Psoas muscle (tissue), 8 donors: ENCODE results near the gene USP27X. TPM values are rescaled to one million over a fixed set of nuclear protein-coding genes. Genes with fewer than 3 reads are reported as not detected.

Source experiments
- ATAC-seq, 4 donors: fragments of 200-7000 bp; cut with Tn5 transposase; one replicate each; pipeline ENCODE4 v1.9.1; 2020; ENCODE audit warnings: moderate library complexity in 3 of 4, mild to moderate bottlenecking in 2 of 4
- DNase-seq, 2 donors: peaks; one replicate each; pipeline ENCODE4 v3.0.0-alpha.2; 2020
- H3K27ac ChIP-seq: fragments of 200-600 bp; one replicate; pipeline ENCODE4 v1.8.0; 2022
- H3K27me3 ChIP-seq, 3 donors: fragments of 200-600 bp in 1 of 3; one replicate each; pipeline versions ENCODE4 v1.6.1 to v1.8.0; 2013 to 2022; ENCODE audit warnings: low read length in 2 of 3, mild to moderate bottlenecking in 2 of 3, moderate library complexity in 1 of 3; ENCODE audit not compliant: insufficient read depth in 3 of 3
- H3K36me3 ChIP-seq, 2 donors: fragments of 200-600 bp in 1 of 2; one replicate each; pipeline versions ENCODE4 v1.6.1 to v1.8.0; 2013 to 2022; ENCODE audit warnings: low read depth in 1 of 2, mild to moderate bottlenecking in 1 of 2, moderate library complexity in 1 of 2; ENCODE audit not compliant: insufficient read depth in 1 of 2
- H3K4me1 ChIP-seq: fragments of 200-600 bp; one replicate; pipeline ENCODE4 v1.8.0; 2022
- H3K4me3 ChIP-seq: fragments of 200-600 bp; one replicate; pipeline ENCODE4 v1.8.0; 2022; ENCODE audit warnings: mild to moderate bottlenecking
- H3K9me3 ChIP-seq: fragments of 200-600 bp; one replicate; pipeline ENCODE4 v1.8.0; 2022
- WGBS, 3 donors: extraction: QIAGEN DNeasy Blood & Tissue Kit; methylation state at CpG; one replicate each; pipeline versions ENCODE4 v1.1.6 to v1.1.7; 2013; 5-methylcytosine and 5-hydroxymethylcytosine counted together
- intact Hi-C, 2 donors: fragments of 100-400 bp; cut with DNase I; formaldehyde crosslinking; loops; one replicate each; pipeline versions ENCODE4 v1.11.0 to v1.14.2; 2022
- polyA plus RNA-seq, 3 donors: library from polyadenylated mRNA; stranded (reverse); fragments of 200-250 nt; gene quantifications; one replicate each; pipeline ENCODE4 v1.2.3, GENCODE V29; 2013
- total RNA-seq, 4 donors: library from RNA; stranded (reverse); fragmentation: NEBNext Ultra II Directional in 2 of 4; extraction: Animal tissue kit (Norgen Biotek cat#: 25700) in 2 of 4; gene quantifications; one replicate each; pipeline versions ENCODE4 v1.2.1 to v1.2.4, GENCODE V29; 2021 to 2023
- TF ChIP-seq, protein P1 (sequence below): fragments of 200-600 bp; IDR thresholded peaks from one replicate; pipeline ENCODE4 v1.8.0; 2022; ENCODE audit warnings: antibody characterized with exemption
- donor health status: healthy with polysubstance abuse.
- donor health status: DM: no; HTN: no; CAD: no; lungs with moderate emphysema.
- donor health status: Bipolar disorder and iron deficiency.
- donor health status: healthy.
- donor health status: DM: yes; HTN: yes; CAD: no.
- donor health status: DM: no; HTN: no; CAD: no.
- donor health status: DM: no; HTN: no; CAD: no.
- donor health status: DM: yes; HTN: yes; CAD: no.

The USP27X gene
- total and polyA plus RNA-seq, 7 donors: 1.5 to 4.3 (median 2.3) TPM

DNA sequence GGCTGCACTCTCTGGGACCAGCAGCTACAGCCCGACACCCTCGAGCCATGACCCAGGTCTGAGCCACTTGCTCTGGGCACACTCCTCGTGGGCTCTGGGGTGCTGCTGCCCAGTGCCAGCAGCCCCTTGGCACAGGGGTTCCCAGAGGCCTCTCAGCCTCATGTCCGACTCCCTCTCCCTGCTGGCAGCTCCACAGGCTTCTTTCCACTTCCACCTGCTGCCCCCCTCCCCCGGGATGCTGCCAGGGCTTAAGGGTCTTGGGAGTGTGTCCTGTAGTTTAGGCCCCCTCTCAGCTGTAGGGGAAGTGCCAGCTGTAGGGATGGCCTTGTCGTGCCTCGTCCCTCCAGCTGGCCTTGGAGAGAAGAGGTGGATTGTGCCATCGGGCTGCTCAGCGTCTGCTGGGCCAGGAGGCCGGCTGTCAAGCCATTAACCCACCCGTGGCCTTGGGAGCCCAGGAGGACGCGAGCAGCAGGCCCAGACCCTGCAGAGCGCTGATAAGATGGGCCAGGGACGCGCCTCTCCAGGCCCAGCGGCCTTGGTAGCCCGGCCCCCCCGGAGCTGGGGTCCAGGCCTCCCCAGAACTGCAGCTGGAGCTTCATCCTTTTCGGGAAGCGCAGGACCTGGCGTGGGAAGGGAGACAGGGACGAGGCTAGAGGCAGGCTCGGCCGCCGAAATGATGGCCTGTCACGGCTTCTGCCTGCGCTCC, 1.0 kb upstream of the USP27X start:
- DNase-seq (no peak), ATAC-seq (peak; percentile 10 to 52 (median 40))
- TF ChIP-seq, protein P1, sequence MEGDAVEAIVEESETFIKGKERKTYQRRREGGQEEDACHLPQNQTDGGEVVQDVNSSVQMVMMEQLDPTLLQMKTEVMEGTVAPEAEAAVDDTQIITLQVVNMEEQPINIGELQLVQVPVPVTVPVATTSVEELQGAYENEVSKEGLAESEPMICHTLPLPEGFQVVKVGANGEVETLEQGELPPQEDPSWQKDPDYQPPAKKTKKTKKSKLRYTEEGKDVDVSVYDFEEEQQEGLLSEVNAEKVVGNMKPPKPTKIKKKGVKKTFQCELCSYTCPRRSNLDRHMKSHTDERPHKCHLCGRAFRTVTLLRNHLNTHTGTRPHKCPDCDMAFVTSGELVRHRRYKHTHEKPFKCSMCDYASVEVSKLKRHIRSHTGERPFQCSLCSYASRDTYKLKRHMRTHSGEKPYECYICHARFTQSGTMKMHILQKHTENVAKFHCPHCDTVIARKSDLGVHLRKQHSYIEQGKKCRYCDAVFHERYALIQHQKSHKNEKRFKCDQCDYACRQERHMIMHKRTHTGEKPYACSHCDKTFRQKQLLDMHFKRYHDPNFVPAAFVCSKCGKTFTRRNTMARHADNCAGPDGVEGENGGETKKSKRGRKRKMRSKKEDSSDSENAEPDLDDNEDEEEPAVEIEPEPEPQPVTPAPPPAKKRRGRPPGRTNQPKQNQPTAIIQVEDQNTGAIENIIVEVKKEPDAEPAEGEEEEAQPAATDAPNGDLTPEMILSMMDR: no peak
- no peaks in the 10 kb centered on the region for H3K4me1 ChIP-seq
- H3K36me3 ChIP-seq: no peaks in the 10 kb centered on the region
- H3K9me3 ChIP-seq: no peaks in the 10 kb centered on the region
- intact Hi-C loops: no loop called here
- H3K27me3 ChIP-seq: peaks cover 0 to 5% (median 0%) of the 10 kb centered on the region in 3 donors
- H3K27ac ChIP-seq: peak overlapping the region; percentile 80
- H3K4me3 ChIP-seq: peak overlapping the region; percentile 70
- 12 to 42% (median 22%) methylated on average over 15 to 28 of the region's 28 CpGs for WGBS, 3 donors

DNA sequence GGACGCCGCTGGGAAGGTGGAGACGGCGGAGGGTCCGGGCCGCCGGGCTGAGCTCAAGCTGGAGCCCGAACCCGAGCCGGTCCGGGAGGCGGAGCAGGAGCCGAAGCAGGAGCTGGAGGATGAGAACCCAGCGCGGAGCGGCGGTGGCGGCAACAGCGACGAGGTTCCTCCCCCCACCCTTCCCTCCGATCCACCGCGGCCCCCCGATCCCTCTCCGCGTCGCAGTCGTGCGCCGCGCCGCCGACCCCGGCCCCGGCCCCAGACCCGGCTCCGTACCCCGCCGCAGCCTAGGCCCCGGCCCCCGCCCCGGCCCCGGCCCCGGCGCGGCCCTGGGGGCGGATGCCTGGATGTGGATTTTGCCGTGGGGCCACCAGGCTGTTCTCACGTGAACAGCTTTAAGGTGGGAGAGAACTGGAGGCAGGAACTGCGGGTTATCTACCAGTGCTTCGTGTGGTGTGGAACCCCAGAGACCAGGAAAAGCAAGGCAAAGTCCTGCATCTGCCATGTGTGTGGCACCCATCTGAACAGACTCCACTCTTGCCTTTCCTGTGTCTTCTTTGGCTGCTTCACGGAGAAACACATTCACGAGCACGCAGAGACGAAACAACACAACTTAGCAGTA, 483 bp downstream of the USP27X start:
- H3K9me3 ChIP-seq: no peaks in the 10 kb centered on the region
- WGBS, 3 donors: 4 to 43% (median 29%) methylated on average over 6 to 55 of the region's 55 CpGs
- H3K36me3 ChIP-seq: no peaks in the 10 kb centered on the region
- H3K27me3 ChIP-seq: no peaks in the 10 kb centered on the region
- peak overlapping the region; percentile 80 for H3K27ac ChIP-seq
- ATAC-seq (peak in 2 of 4 donors; percentile 13 to 19), DNase-seq (no peak)
- peak overlapping the region; percentile 70 for H3K4me3 ChIP-seq
- TF ChIP-seq, protein P1: no peak
- intact Hi-C loops: loop anchor here in 1 of 2 donors (5.0 kb wide), 1 partner anchor 38 kb away; no protein-coding TSS in a partner anchor
- no peaks in the 10 kb centered on the region for H3K4me1 ChIP-seq

DNA sequence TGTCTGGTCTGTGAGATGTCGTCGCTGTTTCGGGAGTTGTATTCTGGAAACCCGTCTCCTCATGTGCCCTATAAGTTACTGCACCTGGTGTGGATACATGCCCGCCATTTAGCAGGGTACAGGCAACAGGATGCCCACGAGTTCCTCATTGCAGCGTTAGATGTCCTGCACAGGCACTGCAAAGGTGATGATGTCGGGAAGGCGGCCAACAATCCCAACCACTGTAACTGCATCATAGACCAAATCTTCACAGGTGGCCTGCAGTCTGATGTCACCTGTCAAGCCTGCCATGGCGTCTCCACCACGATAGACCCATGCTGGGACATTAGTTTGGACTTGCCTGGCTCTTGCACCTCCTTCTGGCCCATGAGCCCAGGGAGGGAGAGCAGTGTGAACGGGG, 1.4 kb downstream of the USP27X start:
- DNase-seq: no peak
- TF ChIP-seq, protein P1: no peak
- intact Hi-C loops: loop anchor here in 1 of 2 donors (5.0 kb wide), 1 partner anchor 37 kb away; no protein-coding TSS in a partner anchor
- 81 to 96% (median 96%) methylated on average over 12 of the region's 12 CpGs for WGBS, 3 donors
- Histone ChIP-seq H3K4me1 (no peaks in the 10 kb centered on the region), H3K4me3 (peak overlapping the region; percentile 70), H3K9me3 (no peaks in the 10 kb centered on the region), H3K36me3 (no peaks in the 10 kb centered on the region), H3K27me3 (no peaks in the 10 kb centered on the region), H3K27ac (no peak overlapping the region)
- no peak for ATAC-seq

DNA sequence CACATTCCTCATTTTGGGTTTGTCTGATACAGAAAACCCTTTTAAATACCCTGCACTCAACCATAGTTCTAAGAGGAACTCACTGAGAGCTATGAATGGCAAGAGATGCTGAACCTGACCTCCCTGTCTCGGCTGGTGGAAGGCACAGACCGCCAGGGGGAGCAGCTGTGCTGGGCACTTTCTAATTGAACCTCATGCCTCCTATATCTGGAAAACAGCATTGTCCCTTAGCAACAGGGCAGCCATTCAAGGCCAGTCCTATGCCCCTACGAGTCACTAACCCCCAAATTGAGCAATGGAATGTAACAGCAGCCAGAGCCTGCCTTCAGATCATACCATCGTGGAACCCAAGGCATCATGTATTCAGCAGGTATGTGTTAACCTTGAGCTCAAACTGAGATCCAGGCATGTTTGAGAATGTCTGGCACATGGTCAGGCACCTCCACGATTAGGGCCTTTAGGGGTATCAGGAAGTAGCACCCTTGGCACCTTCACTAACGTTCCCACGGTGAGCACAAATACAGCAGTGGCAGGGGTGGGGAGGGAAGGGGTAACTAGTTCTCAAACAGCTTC, 5.1 kb downstream of the USP27X start:
- Histone ChIP-seq H3K27ac (no peak overlapping the region), H3K4me3 (no peak overlapping the region), H3K4me1 (no peaks in the 10 kb centered on the region), H3K9me3 (no peaks in the 10 kb centered on the region), H3K36me3 (no peaks in the 10 kb centered on the region), H3K27me3 (peaks cover 0 to 8% (median 0%) of the 10 kb centered on the region in 3 donors)
- intact Hi-C loops: loop anchor here in 1 of 2 donors (5.0 kb wide), 1 partner anchor 33 kb away; no protein-coding TSS in a partner anchor
- TF ChIP-seq, protein P1: peak; percentile 63
- WGBS, 3 donors: 27 to 49% (median 40%) methylated on average over 7 of the region's 7 CpGs
- DNase-seq (peak; percentile 59 to 69), ATAC-seq (peak in 3 of 4 donors; percentile 46 to 63 (median 57))
